Activated CD4-positive, alpha-beta T cell treated with anti-CD3 and anti-CD28 coated beads, Interleukin-2, amount 50 U/mL, for 1 hour (primary cell): ENCODE measurements around the gene RALGAPA1.
"Not testable (repeated sequence)": the region's sequence is repeated elsewhere in the genome, so short reads cannot be mapped to it uniquely, and the experiment has no call there.

Experiments
- DNase-seq: peaks from one replicate; pipeline ENCODE4 v3.0.0-alpha.2; 2020

RALGAPA1 gene

DNA sequence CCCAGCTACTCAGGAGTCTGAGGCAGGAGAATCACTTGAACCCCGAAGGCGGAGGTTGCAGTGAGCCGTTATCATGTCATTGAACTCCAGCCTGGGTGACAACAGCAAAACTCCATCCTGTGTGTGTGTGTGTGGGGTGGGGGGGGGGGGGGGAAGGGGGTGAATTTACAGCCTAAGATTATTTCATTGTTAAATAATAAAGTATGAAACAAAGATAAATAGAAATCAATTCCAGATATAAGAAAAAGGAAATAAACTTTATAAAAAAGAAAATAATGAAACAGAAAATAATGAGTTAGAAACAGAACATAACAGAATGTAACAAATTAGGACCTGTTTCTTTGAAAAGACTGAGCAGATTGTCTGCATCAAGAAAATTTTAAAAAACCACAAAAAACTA lies 191.6 kb downstream of the RALGAPA1 start:
- no peak for DNase-seq

- no peak for DNase-seq
These were observed 201.7 kb downstream of the RALGAPA1 start for GRCh38 chr14:35607380-35607779.

- no peak for DNase-seq
These were observed 208.8 kb downstream of the RALGAPA1 start for GRCh38 chr14:35600253-35600652.

- no peak for DNase-seq
These were observed 214.5 kb downstream of the RALGAPA1 start for GRCh38 chr14:35594616-35595015.

GRCh38 chr14:35587373-35587772 lies 221.7 kb downstream of the RALGAPA1 start:
- not testable (repeated sequence) for DNase-seq

DNA sequence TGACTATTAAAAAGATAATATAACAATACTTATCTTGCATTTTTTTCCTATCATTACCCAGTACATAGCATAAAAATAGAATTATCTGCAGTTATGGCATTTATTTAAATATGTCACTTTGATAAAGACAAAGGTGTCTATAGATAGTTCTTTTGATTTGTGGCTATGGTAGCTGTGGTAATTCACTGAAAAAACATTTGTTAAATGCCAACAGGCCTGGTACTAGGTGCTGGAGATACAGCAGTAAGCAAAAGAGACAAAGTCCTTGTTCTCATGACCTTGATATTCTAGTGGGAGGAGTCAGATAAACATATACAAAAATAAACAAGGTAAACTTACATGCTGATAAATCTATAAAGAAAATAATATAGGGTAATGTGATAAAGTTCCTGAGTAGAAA lies 230.5 kb downstream of the RALGAPA1 start:
- no peak for DNase-seq

DNA sequence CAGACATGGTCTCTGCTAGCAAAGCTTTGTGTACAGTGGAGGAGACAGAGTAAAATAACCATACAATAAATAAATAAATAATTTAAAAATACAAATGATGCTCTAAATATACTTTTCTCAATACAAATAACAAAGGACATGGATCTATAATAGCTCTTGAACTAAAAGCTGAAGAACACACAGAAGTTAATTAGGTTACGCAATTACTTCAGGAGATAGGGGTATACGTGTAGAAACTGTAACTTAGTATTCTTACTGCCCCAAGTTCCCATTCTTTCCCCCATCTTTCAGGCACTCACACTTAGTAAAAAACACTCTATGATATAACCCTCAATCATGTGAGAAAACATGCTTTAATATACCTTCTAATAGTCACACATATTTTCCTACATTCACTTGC lies 231.0 kb downstream of the RALGAPA1 start:
- DNase-seq, result no peak

DNA sequence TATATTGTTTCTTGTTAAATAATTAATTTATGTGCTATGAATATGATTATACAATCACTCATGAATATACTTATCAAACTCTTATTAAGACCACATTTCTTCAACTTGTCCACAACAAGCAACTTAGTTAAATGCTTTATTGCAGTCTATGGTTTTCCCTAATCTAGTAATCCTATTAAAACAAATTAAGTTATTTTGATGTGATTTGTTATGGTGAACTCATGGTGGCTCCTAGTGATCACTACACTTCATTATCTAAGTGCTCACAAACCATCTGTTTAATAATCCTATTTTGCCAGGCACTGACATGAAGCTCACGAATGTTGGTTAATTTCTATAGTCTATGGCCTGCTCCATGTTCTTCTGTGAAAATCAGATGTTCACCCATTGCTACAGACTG lies 232.2 kb downstream of the RALGAPA1 start:
- DNase-seq, result no peak

DNA sequence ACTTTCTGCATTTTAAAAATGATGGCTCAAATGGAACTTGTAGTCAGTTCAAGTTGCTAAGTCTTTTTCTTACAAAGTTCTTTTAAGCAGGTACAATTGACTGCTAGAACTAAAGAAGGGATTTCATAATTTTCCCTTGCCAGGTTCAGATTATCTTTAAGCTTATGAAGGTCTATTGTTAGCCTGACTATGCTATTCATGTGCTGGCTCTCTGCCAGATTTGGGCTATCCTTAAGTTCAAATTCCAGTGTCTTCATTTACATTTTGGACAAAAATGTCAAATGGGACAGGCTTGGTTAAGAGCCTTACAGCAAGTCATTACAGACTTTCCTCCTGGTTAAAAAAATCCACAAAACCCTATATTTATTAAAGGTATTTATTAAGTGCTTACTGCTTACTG lies 232.8 kb downstream of the RALGAPA1 start:
- DNase-seq, result no peak

DNA sequence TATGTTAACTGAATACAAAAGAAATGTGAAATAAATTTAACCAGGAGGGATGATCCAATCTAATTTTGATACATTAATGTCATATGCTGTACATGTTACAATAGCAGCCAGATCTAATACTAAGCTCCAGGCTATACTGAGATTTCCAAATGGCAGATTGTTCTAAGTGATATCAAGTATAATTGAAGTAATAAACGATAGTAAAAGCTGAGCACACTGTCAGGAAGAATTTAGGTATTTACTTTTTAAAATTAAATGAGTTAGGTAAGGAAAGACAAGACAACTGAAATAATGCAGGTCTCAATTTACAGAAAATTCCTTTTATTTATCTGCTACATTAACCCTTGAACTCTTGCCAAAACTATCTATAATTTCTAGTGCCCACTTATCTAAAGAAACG lies 235.2 kb downstream of the RALGAPA1 start:
- DNase-seq, result no peak

DNA sequence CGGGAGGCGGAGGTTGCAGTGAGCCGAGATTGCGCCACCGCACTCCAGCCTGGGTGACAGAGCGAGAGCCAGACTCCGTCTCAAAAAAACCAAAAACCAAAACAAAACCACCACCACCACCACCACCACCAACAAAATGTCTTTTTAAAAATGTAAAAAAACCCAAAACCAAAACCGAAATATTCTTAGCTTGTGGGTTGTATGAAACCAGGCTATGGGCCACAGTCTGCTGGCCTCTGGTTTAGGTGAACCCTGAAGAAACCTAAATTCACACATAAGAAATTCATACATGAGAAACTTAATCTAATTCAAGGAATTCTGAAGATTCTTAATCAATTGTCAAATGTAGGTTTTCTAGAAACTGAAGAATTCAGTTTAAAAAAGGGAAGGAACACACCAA lies 237.5 kb downstream of the RALGAPA1 start:
- no peak for DNase-seq

- DNase-seq, result no peak
These were observed 243.1 kb downstream of the RALGAPA1 start for GRCh38 chr14:35565871-35566464.

- DNase-seq, result no peak
These were observed 250.4 kb downstream of the RALGAPA1 start for GRCh38 chr14:35558680-35559079.

- no peak for DNase-seq
These were observed 251.8 kb downstream of the RALGAPA1 start for GRCh38 chr14:35557221-35557747.

DNA sequence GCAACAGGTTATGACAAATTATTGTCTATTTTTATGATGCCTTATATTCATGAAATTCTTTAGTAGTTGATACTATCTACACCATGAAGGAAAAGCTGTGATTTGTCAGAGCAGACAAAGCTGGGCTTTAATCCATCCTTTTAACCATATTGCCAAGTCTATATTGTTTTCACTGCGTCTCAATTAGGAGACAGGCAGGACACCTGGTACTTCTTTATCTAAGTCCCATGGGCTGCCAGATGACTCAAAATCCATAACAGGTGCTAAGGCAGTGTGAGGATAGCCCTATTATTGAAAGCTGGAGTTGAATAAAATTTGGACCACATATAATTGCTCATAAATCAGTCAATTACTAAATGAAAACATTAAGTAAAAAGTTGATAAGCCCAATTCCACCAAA lies 252.5 kb downstream of the RALGAPA1 start:
- DNase-seq, result no peak

GRCh38 chr14:35553808-35554207 lies 255.3 kb downstream of the RALGAPA1 start:
- no peak for DNase-seq

DNA sequence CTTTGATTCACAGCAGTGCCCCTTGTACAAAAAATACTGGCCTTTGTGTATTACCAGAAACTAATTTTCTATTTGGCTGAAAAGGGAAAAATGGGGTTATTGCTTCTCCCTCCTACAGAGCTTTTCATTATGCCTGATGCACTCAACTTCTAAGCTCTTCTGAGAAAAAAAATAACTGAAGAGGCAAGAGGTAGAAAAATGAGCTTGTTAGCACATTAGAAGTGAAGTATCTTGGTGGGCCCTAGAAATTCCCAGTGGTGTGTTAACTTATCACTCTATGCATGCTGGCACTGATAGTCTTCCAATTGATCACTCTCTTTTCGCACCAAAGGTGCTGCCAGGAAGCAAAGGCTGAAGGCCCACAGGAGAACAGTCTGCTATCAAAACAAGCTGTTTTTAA lies 258.0 kb downstream of the RALGAPA1 start:
- DNase-seq, result no peak

GRCh38 chr14:35549551-35549950 lies 259.5 kb downstream of the RALGAPA1 start:
- DNase-seq, result no peak

DNA sequence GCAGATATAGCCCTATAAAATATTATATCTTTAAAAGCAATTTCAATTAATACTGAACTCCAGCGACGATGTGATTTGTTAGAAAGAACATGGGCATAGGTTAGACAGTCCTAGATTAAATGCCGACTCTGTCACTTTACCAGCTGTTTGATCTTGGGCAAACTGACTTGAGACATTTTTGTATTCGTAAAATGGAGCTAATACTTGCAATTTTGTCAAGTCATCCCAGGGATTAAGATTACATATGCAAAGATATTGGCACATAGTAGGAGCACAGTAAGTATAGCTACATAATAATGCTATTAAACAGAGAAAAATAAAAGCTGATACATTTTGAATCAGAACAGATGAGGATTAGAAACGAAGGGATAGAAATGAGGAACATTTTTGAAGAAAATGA lies 266.1 kb downstream of the RALGAPA1 start:
- DNase-seq, result no peak

GRCh38 chr14:35539969-35540368 lies 269.1 kb downstream of the RALGAPA1 start:
- DNase-seq, result no peak

DNA sequence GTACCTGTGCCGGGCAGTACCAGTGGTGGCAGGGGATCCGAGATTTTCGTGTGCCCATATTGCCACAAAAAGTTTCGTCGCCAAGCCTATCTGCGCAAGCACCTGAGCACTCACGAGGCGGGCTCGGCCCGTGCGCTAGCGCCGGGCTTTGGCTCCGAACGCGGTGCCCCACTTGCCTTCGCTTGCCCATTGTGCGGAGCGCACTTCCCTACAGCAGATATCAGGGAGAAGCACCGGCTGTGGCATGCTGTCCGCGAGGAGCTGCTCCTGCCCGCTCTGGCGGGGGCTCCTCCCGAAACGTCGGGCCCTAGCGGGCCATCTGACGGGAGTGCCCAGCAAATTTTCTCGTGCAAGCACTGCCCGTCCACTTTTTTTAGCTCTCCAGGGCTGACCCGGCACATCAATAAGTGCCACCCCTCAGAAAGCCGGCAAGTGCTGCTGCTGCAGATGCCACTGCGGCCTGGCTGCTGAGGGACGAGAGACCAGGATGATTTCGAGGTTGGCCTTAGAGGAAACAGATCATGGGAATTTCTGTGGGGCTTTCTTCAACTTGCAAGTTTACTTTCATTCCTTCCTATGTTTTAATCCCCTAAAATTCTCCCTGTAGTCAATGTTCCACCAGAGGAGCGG lies 273.5 kb downstream of the RALGAPA1 start:
- DNase-seq, result no peak

GRCh38 chr14:35534873-35535482 lies 274.1 kb downstream of the RALGAPA1 start:
- DNase-seq, result peak; percentile 53

DNA sequence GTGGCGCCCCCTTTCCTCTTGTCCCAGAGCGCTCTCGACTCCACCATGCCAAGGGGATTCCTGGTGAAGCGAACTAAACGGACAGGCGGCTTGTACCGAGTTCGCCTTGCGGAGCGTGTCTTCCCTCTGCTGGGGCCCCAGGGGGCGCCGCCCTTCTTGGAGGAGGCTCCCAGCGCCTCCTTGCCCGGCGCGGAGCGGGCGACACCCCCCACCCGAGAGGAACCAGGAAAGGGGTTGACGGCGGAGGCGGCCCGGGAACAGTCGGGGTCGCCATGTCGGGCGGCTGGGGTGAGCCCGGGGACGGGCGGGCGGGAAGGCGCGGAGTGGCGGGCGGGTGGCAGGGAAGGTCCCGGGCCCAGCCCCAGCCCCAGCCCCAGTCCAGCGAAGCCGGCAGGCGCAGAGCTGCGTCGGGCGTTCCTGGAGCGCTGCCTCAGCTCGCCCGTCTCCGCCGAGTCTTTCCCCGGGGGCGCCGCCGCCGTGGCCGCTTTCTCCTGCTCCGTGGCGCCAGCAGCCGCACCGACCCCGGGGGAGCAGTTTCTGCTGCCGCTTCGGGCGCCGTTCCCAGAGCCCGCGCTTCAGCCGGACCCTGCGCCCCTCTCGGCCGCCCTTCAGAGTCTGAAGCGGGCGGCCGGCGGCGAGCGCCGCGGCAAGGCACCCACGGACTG lies 274.8 kb downstream of the RALGAPA1 start:
- DNase-seq, result peak; percentile 2
